GM21515 (cell line): ENCODE measurements around the gene E2F6.

Experiments
- ATAC-seq: cut with Tn5 transposase; IDR thresholded peaks from one replicate; pipeline ENCODE4 v1.9.1; 2021; ENCODE audit not compliant: unreplicated experiment

Gene E2F6

GRCh38 chr2:11396021-11396420 lies 69.9 kb downstream of the E2F6 start:
- ATAC-seq: no peak

GRCh38 chr2:11395389-11395788 lies 70.6 kb downstream of the E2F6 start:
- no peak for ATAC-seq
